ENCODE data around the gene KCNK7. TPM values are rescaled to one million over a fixed set of nuclear protein-coding genes. Genes with fewer than 3 reads are reported as not detected.

The KCNK7 gene
- total and polyA plus RNA-seq, 4 donors, result 0.20 to 0.90 (median 0.60) TPM

- Histone ChIP-seq H3K4me1 (ENCODE audit: control insufficient read depth, insufficient read depth, low read length) (peaks cover 60% of the 10 kb centered on the region), H3K9me3 (ENCODE audit: control insufficient read depth, insufficient read depth, low read length) (no peaks in the 10 kb centered on the region), H3K36me3 (ENCODE audit: control insufficient read depth, insufficient read depth, low read length) (peaks cover 76% of the 10 kb centered on the region), H3K4me3 (ENCODE audit: low read depth, low read length) (peak within 1 kb of the TSS; percentile 78), H3K27ac (ENCODE audit: low read depth, low read length) (peak within 1 kb of the TSS; percentile 95), H3K27me3 (ENCODE audit: control insufficient read depth, insufficient read depth, low read length) (no peaks in the 10 kb centered on the region)
- DNase-seq (ENCODE audit: low read depth in 4 of 6, low spot score in 6 of 6), result peak in 4 of 6 donors; percentile 47 to 91 (median 72)
- WGBS (ENCODE audit: insufficient coverage), result 3% methylated on average over 37 of the region's 46 CpGs
Observed at GRCh38 chr11:65637794-65638419, 42.3 kb upstream of the KCNK7 start, which contains the start of gene SIPA1. Gene SIPA1, plus strand, starts transcription at chr11:65638101. Its CDS starts 2,821 bp downstream, at chr11:65640922.

- H3K27ac ChIP-seq (ENCODE audit: low read depth, low read length), result peak overlapping the region; percentile 61
- DNase-seq (ENCODE audit: low read depth in 4 of 6, low spot score in 6 of 6), result no peak
- H3K36me3 ChIP-seq (ENCODE audit: control insufficient read depth, insufficient read depth, low read length), result peaks cover 77% of the 10 kb centered on the region
- H3K27me3 ChIP-seq (ENCODE audit: control insufficient read depth, insufficient read depth, low read length), result no peaks in the 10 kb centered on the region
- H3K4me3 ChIP-seq (ENCODE audit: low read depth, low read length), result no peak overlapping the region
- H3K4me1 ChIP-seq (ENCODE audit: control insufficient read depth, insufficient read depth, low read length), result peaks cover 55% of the 10 kb centered on the region
- H3K9me3 ChIP-seq (ENCODE audit: control insufficient read depth, insufficient read depth, low read length), result no peaks in the 10 kb centered on the region
- 90% methylated on average over 2 of the region's 3 CpGs for WGBS (ENCODE audit: insufficient coverage)
Observed at GRCh38 chr11:65637032-65637557, 41.5 kb upstream of the KCNK7 start.

- no peaks in the 10 kb centered on the region for H3K27me3 ChIP-seq (ENCODE audit: control insufficient read depth, insufficient read depth, low read length)
- DNase-seq (ENCODE audit: low read depth in 4 of 6, low spot score in 6 of 6), result no peak
- no peak overlapping the region for H3K27ac ChIP-seq (ENCODE audit: low read depth, low read length)
- H3K4me3 ChIP-seq (ENCODE audit: low read depth, low read length), result no peak overlapping the region
- H3K4me1 ChIP-seq (ENCODE audit: control insufficient read depth, insufficient read depth, low read length), result peaks cover 47% of the 10 kb centered on the region
- 94% methylated on average over 22 of the region's 28 CpGs for WGBS (ENCODE audit: insufficient coverage)
- no peaks in the 10 kb centered on the region for H3K9me3 ChIP-seq (ENCODE audit: control insufficient read depth, insufficient read depth, low read length)
- H3K36me3 ChIP-seq (ENCODE audit: control insufficient read depth, insufficient read depth, low read length), result peaks cover 80% of the 10 kb centered on the region
Observed at GRCh38 chr11:65636108-65637031, 40.8 kb upstream of the KCNK7 start.

DNA sequence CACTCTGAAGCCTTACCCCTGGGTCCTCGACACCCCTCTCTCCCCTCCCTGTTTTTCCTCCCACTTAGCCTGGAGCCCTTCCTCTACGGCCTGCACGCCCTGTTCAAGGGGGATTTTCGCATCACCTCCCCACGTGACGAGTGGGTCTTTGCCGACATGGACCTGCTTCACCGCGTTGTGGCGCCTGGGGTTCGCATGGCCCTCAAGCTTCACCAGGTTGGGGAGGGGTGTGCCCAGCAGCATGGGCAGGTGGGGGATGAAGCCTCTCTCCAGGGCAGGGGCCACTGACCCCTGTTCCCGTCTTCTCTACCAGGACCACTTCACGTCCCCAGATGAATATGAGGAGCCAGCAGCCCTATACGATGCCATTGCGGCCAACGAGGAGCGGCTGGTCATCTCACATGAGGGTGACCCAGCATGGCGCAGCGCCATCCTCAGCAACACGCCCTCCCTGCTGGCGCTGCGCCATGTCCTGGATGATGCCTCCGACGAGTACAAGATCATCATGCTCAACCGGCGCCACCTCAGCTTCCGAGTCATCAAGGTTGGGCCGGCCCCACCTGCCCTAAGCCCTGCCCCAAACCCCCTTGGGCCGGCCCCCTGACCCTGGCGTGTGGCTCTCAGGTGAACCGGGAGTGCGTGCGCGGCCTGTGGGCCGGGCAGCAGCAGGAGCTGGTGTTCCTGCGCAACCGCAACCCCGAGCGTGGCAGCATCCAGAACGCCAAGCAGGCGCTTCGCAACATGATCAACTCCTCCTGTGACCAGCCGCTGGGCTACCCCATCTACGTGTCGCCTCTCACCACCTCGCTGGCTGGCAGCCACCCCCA, 39.5 kb upstream of the KCNK7 start:
- peaks cover 79% of the 10 kb centered on the region for H3K36me3 ChIP-seq (ENCODE audit: control insufficient read depth, insufficient read depth, low read length)
- H3K9me3 ChIP-seq (ENCODE audit: control insufficient read depth, insufficient read depth, low read length), result no peaks in the 10 kb centered on the region
- H3K27ac ChIP-seq (ENCODE audit: low read depth, low read length), result no peak overlapping the region
- no peak for DNase-seq (ENCODE audit: low read depth in 4 of 6, low spot score in 6 of 6)
- no peaks in the 10 kb centered on the region for H3K27me3 ChIP-seq (ENCODE audit: control insufficient read depth, insufficient read depth, low read length)
- no peak overlapping the region for H3K4me3 ChIP-seq (ENCODE audit: low read depth, low read length)
- WGBS (ENCODE audit: insufficient coverage), result 96% methylated on average over 41 of the region's 46 CpGs
- H3K4me1 ChIP-seq (ENCODE audit: control insufficient read depth, insufficient read depth, low read length), result peaks cover 37% of the 10 kb centered on the region

DNA sequence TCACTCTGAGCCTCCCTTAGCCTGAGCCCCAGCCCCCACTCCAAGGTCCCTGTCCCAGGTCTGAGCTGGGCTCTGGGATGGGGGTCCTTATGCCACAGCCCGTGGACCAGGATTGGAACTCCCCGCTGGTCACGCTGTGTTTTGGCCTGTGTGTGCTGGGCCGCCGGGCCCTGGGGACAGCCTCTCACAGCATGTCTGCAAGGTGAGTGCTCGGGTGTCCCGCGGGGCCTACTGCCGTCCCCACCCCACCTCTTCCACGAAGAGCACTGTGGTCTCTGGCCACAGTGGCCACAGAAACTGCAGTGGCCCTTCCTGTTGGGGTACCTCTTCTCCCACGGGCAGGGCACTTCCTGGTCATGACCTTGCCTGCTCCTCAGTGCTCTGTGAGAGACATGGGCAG, 38.8 kb upstream of the KCNK7 start:
- 95% methylated on average over 11 of the region's 11 CpGs for WGBS (ENCODE audit: insufficient coverage)
- H3K27ac ChIP-seq (ENCODE audit: low read depth, low read length), result no peak overlapping the region
- H3K4me1 ChIP-seq (ENCODE audit: control insufficient read depth, insufficient read depth, low read length), result peaks cover 30% of the 10 kb centered on the region
- DNase-seq (ENCODE audit: low read depth in 4 of 6, low spot score in 6 of 6), result no peak
- no peak overlapping the region for H3K4me3 ChIP-seq (ENCODE audit: low read depth, low read length)
- H3K36me3 ChIP-seq (ENCODE audit: control insufficient read depth, insufficient read depth, low read length), result peaks cover 81% of the 10 kb centered on the region
- no peaks in the 10 kb centered on the region for H3K9me3 ChIP-seq (ENCODE audit: control insufficient read depth, insufficient read depth, low read length)
- H3K27me3 ChIP-seq (ENCODE audit: control insufficient read depth, insufficient read depth, low read length), result no peaks in the 10 kb centered on the region

DNA sequence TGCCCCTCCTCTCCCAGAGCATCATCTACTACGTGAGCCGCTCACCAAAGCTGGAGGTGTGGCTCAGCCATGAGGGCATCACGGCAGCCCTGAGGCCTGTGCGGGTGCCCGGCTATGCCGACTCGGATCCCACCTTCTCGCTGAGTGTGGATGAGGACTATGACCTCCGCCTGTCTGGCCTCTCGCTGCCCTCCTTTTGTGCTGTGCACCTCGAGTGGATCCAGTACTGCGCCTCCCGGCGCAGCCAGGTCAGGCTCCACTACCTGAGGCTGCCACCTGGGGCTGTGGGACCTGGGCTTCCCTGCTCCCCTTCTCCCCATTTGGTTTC, 38.5 kb upstream of the KCNK7 start:
- WGBS (ENCODE audit: insufficient coverage), result 95% methylated on average over 14 of the region's 14 CpGs
- H3K27me3 ChIP-seq (ENCODE audit: control insufficient read depth, insufficient read depth, low read length), result no peaks in the 10 kb centered on the region

DNA sequence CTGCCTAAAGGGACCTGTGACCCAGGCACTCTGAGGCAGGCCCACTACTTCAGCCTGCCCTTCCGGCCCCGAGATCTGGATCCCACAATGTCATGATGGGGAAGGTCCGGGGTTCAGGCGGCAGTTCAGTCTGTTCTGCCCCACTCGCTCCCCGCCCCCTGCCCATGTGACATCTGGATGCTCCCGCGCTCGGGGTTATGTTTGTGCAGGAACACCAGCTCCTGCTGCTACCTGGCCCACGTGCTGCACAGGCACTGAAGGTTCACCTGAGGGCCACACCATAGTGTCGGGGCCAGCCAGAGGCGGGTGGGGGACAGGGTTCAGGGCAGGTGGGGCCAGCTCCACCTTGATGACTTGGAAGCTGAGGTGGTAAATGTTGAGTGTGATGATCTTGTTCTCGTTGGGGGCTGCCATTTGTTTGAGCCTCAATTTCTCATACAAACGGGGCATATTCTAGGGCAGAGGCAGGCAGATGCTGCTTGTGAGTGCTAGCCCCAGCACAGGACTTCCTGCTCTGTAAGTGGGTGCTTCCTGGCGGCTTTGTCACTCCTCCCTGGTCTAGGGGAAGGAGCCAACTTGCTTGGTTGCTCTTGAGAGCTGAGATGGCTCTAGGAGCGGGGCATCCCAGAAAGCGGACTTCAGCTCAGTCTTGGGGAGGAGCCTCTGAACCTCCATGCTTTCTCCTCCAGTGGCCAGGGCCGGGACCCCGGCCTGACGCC, 37.9 kb upstream of the KCNK7 start:
- H3K4me3 ChIP-seq (ENCODE audit: low read depth, low read length), result no peak overlapping the region
- no peaks in the 10 kb centered on the region for H3K27me3 ChIP-seq (ENCODE audit: control insufficient read depth, insufficient read depth, low read length)
- H3K4me1 ChIP-seq (ENCODE audit: control insufficient read depth, insufficient read depth, low read length), result peaks cover 21% of the 10 kb centered on the region
- no peak for DNase-seq (ENCODE audit: low read depth in 4 of 6, low spot score in 6 of 6)
- no peak overlapping the region for H3K27ac ChIP-seq (ENCODE audit: low read depth, low read length)
- H3K36me3 ChIP-seq (ENCODE audit: control insufficient read depth, insufficient read depth, low read length), result peaks cover 87% of the 10 kb centered on the region
- H3K9me3 ChIP-seq (ENCODE audit: control insufficient read depth, insufficient read depth, low read length), result no peaks in the 10 kb centered on the region
- 92% methylated on average over 19 of the region's 20 CpGs for WGBS (ENCODE audit: insufficient coverage)

More for the DNA sequence above, 38.5 kb upstream of the KCNK7 start:
- Histone ChIP-seq H3K4me3 (ENCODE audit: low read depth, low read length) (no peak overlapping the region), H3K9me3 (ENCODE audit: control insufficient read depth, insufficient read depth, low read length) (no peaks in the 10 kb centered on the region), H3K36me3 (ENCODE audit: control insufficient read depth, insufficient read depth, low read length) (peaks cover 85% of the 10 kb centered on the region), H3K4me1 (ENCODE audit: control insufficient read depth, insufficient read depth, low read length) (peaks cover 26% of the 10 kb centered on the region), H3K27ac (ENCODE audit: low read depth, low read length) (no peak overlapping the region)
- DNase-seq (ENCODE audit: low read depth in 4 of 6, low spot score in 6 of 6), result no peak

DNA sequence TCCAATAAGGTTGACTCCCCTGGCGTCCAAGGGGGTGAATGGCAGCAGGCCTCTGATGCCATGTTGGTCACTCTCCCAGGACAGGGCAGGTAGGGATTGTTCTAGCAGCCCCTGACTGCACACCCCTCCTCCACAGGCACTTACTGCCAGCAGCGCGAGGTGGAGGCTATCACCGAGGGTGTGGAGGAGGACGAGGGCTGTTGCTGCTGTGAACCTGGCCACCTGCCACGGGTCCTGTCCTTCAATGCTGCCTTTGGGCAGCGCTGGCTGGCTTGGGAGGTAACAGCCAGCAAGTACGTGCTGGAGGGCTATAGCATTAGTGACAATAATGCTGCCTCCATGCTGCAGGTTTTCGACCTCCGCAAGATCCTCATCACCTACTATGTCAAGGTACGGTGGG, 34.6 kb upstream of the KCNK7 start:
- Histone ChIP-seq H3K4me3 (ENCODE audit: low read depth, low read length) (no peak overlapping the region), H3K27me3 (ENCODE audit: control insufficient read depth, insufficient read depth, low read length) (no peaks in the 10 kb centered on the region), H3K9me3 (ENCODE audit: control insufficient read depth, insufficient read depth, low read length) (no peaks in the 10 kb centered on the region), H3K27ac (ENCODE audit: low read depth, low read length) (no peak overlapping the region), H3K4me1 (ENCODE audit: control insufficient read depth, insufficient read depth, low read length) (no peaks in the 10 kb centered on the region), H3K36me3 (ENCODE audit: control insufficient read depth, insufficient read depth, low read length) (peaks cover 97% of the 10 kb centered on the region)
- DNase-seq (ENCODE audit: low read depth in 4 of 6, low spot score in 6 of 6), result no peak
- 85% methylated on average over 7 of the region's 11 CpGs for WGBS (ENCODE audit: insufficient coverage)

- Histone ChIP-seq H3K27me3 (ENCODE audit: control insufficient read depth, insufficient read depth, low read length) (no peaks in the 10 kb centered on the region), H3K4me1 (ENCODE audit: control insufficient read depth, insufficient read depth, low read length) (no peaks in the 10 kb centered on the region), H3K4me3 (ENCODE audit: low read depth, low read length) (no peak overlapping the region), H3K36me3 (ENCODE audit: control insufficient read depth, insufficient read depth, low read length) (peaks cover 97% of the 10 kb centered on the region), H3K9me3 (ENCODE audit: control insufficient read depth, insufficient read depth, low read length) (no peaks in the 10 kb centered on the region), H3K27ac (ENCODE audit: low read depth, low read length) (no peak overlapping the region)
- no peak for DNase-seq (ENCODE audit: low read depth in 4 of 6, low spot score in 6 of 6)
- WGBS (ENCODE audit: insufficient coverage), result 97% methylated on average over 14 of the region's 14 CpGs
Observed at GRCh38 chr11:65629579-65629978, 34.0 kb upstream of the KCNK7 start.

Data from spinal cord (tissue), 10 donors.